HEK293 (cell line): Measurements from ENCODE around the gene TIE1.

Source experiments
- ZNF175 ChIP-seq: fragments of 450-650 bp; formaldehyde crosslinking; IDR thresholded peaks from 2 replicates; pipeline ENCODE4 v1.5.1; 2016; ENCODE audit warnings: missing biosample characterization, missing genetic modification characterization
- ZNF48 ChIP-seq: fragments of 450-650 bp; formaldehyde crosslinking; IDR thresholded peaks from 2 replicates; pipeline ENCODE4 v1.5.1; 2016; ENCODE audit warnings: missing biosample characterization, missing genetic modification characterization
- ZNF501 ChIP-seq: fragments of 450-650 bp; formaldehyde crosslinking; IDR thresholded peaks from 2 replicates; pipeline ENCODE4 v1.5.1; 2016; ENCODE audit warnings: missing biosample characterization, missing genetic modification characterization
- ZNF580 ChIP-seq: fragments of 450-650 bp; formaldehyde crosslinking; IDR thresholded peaks from 2 replicates; pipeline ENCODE4 v1.5.1; 2016; ENCODE audit warnings: missing biosample characterization, missing genetic modification characterization
- ZNF654 ChIP-seq: fragments of 450-650 bp; formaldehyde crosslinking; IDR thresholded peaks from 2 replicates; pipeline ENCODE4 v1.5.1; 2016; ENCODE audit warnings: low read depth, missing biosample characterization, missing genetic modification characterization

GRCh38 chr1:43258370-43258769, 42.4 kb upstream of the TIE1 start:
- TF ChIP-seq ZNF580 (tag by site-specific recombination), result no peak
- no peak for TF ChIP-seq ZNF48
- no peak for TF ChIP-seq ZNF501 (tag by site-specific recombination)
- no peak for TF ChIP-seq ZNF175 (tag by site-specific recombination)
- TF ChIP-seq ZNF654 (tag by site-specific recombination), result no peak
